ENCODE data around the gene CNTLN. TPM values are rescaled to one million over a fixed set of nuclear protein-coding genes. Genes with fewer than 3 reads are reported as not detected.
"Not testable (repeated sequence)": the region's sequence is repeated elsewhere in the genome, so short reads cannot be mapped to it uniquely, and the experiment has no call there.

CNTLN gene
- total RNA-seq, 1 experiment from 2014 or later: 15.0 TPM

DNA sequence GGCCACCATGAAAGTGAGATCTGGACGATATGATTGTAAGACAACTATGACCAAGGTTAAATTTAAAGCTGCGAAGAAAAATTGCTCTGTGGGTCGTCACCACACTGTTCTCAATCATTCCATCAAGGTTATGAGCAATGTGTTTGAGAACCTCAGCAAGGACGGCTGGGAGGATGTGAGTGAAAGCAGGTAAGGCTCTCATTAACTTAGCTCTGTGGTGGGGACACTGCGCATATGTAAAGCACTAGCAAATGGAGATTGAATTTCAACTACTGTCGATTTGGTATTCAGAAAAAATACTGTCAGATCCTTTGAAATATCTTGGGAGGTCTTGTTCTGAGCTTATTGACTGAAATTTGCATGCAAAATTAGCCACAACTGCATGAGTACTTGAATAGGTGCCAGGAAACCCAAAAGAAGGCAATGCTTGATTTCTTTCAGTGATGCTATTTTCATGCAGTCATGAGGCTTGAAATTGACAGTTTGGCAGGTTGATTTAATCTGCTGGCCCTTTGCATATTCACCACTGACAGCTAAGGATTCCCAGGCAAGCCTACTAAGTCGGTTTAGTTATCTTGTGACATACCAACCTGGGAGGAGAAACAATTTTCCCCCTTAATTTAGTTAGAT, 260.2 kb downstream of the CNTLN start:
- Histone ChIP-seq H3K9ac (ENCODE audit: extremely low read depth, insufficient read length, low read length) (no peak overlapping the region), H2AK5ac (ENCODE audit: insufficient read length, low read length) (no peak overlapping the region), H4K5ac (ENCODE audit: insufficient read length, low read depth, low read length) (peak overlapping the region; percentile 22), H4K8ac (replicated peaks; ENCODE audit: insufficient read length, low read depth, low read length) (no peak overlapping the region), H3K79me1 (ENCODE audit: insufficient read depth, low read depth, low read length, poor library complexity, severe bottlenecking) (no peaks in the 10 kb centered on the region), H2BK20ac (ENCODE audit: low read depth, low read length, poor library complexity, severe bottlenecking) (no peak overlapping the region), H3K4me1 (ENCODE audit: insufficient read depth, low read length) (peaks cover 12% of the 10 kb centered on the region; the same call in 1 of the 2 replicates), H3K23me2 (ENCODE audit: insufficient read length, low read depth, low read length, poor library complexity, severe bottlenecking) (no peaks in the 10 kb centered on the region), H3K4ac (ENCODE audit: low read depth, low read length) (no peak overlapping the region), H2AFZ (ENCODE audit: low read length) (no peak overlapping the region), H3K56ac (ENCODE audit: insufficient read length, low read depth, low read length) (no peak overlapping the region), H2BK15ac (ENCODE audit: low read depth, low read length) (no peak overlapping the region), H3K79me2 (ENCODE audit: insufficient read depth, low read length) (no peaks in the 10 kb centered on the region), H3K23ac (ENCODE audit: insufficient read length, low read depth, low read length) (no peak overlapping the region), H3K18ac (ENCODE audit: insufficient read length, low read depth, low read length) (no peak overlapping the region), H3T11ph (ENCODE audit: low read length) (no peak overlapping the region), H3K14ac (ENCODE audit: insufficient read depth, low read length) (no peak overlapping the region), H2BK120ac (ENCODE audit: low read depth, low read length, poor library complexity, severe bottlenecking) (no peak overlapping the region), H4K20me1 (ENCODE audit: control insufficient read depth, insufficient read depth, insufficient read length) (no peaks in the 10 kb centered on the region), H4K91ac (ENCODE audit: insufficient read length, low read depth, low read length) (no peak overlapping the region), H3K4me2 (ENCODE audit: insufficient read depth, insufficient read length, low read length) (peak overlapping the region; percentile 43), H3K9me3 (ENCODE audit: control insufficient read depth, low read depth, low read length) (no peaks in the 10 kb centered on the region), H2BK12ac (ENCODE audit: insufficient read length, low read depth, low read length) (no peak overlapping the region), H3K27me3 (ENCODE audit: insufficient read depth, low read length) (no peaks in the 10 kb centered on the region), H2BK5ac (ENCODE audit: insufficient read length, low read length) (no peak overlapping the region), H3K27ac (ENCODE audit: insufficient read length, low read depth, low read length) (peak overlapping the region; percentile 74)
- TF ChIP-seq, protein P1, sequence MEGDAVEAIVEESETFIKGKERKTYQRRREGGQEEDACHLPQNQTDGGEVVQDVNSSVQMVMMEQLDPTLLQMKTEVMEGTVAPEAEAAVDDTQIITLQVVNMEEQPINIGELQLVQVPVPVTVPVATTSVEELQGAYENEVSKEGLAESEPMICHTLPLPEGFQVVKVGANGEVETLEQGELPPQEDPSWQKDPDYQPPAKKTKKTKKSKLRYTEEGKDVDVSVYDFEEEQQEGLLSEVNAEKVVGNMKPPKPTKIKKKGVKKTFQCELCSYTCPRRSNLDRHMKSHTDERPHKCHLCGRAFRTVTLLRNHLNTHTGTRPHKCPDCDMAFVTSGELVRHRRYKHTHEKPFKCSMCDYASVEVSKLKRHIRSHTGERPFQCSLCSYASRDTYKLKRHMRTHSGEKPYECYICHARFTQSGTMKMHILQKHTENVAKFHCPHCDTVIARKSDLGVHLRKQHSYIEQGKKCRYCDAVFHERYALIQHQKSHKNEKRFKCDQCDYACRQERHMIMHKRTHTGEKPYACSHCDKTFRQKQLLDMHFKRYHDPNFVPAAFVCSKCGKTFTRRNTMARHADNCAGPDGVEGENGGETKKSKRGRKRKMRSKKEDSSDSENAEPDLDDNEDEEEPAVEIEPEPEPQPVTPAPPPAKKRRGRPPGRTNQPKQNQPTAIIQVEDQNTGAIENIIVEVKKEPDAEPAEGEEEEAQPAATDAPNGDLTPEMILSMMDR (conservative IDR thresholded peaks at IDR 0.05): no peak
- peak; percentile 40 for DNase-seq
- no peaks in the 10 kb centered on the region for H3K9me3 Mint-ChIP-seq
- no peaks in the 10 kb centered on the region for H3K27me3 Mint-ChIP-seq (ENCODE audit: low read depth)
- H3K4me3 Mint-ChIP-seq: no peak overlapping the region; a peak in 1 of 5 replicates
- peaks cover 0 to 2% (median 0%) of the 10 kb centered on the region in 3 experiments; a peak in 1 of 7 replicates for H3K36me3 Mint-ChIP-seq (ENCODE audit: insufficient read depth in 1 of 3, low read depth in 3 of 3)
- H3K27ac Mint-ChIP-seq: peak overlapping the region; percentile 16 to 78 (median 63); a peak in 6 of 7 replicates
- WGBS (ENCODE audit: extremely low coverage, insufficient read length, low lambda C conversion rate): no CpG with 5 or more reads among the region's 7 CpGs
- H3K4me1 Mint-ChIP-seq: peaks cover 55 to 56% of the 10 kb centered on the region in 2 experiments

DNA sequence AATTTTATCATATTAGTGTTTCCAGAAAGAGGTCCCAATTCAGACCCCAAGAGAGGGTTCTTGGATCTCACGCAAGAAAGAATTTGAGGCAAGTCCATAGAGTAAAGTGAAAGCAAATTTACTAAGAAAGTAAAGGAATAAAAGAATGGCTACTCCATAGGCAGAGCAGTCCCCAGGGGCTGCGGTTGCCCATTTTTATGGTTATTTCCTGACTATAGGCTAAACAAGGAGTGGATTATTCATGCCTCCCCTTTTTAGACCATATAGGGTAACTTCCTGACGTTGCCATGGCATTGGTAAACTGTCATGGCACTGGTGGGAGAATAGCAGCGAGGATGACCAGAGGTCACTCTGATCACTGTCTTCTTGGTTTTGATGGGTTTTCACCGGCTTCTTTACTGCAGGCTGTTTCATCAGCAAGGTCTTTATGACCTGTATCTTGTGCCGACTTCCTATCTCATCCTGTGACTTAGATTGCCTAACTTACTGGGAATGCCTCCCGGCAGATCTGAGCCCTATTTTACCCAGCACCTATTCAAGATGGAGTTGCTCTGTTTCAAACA, 262.4 kb downstream of the CNTLN start:
- peak overlapping the region in 1 of 2 experiments; percentile 47; a peak in 2 of 5 replicates for H3K4me3 Mint-ChIP-seq

More for the DNA sequence above, 262.4 kb downstream of the CNTLN start:
- not testable (repeated sequence) for H2BK5ac ChIP-seq (ENCODE audit: insufficient read length, low read length); H3K56ac ChIP-seq (ENCODE audit: insufficient read length, low read depth, low read length); H4K8ac ChIP-seq (replicated peaks; ENCODE audit: insufficient read length, low read depth, low read length); H2BK15ac ChIP-seq (ENCODE audit: low read depth, low read length); H3K36me3 Mint-ChIP-seq (ENCODE audit: insufficient read depth in 1 of 3, low read depth in 3 of 3); H3K79me1 ChIP-seq (ENCODE audit: insufficient read depth, low read depth, low read length, poor library complexity, severe bottlenecking); H3K9me3 Mint-ChIP-seq; H3K18ac ChIP-seq (ENCODE audit: insufficient read length, low read depth, low read length); H2BK20ac ChIP-seq (ENCODE audit: low read depth, low read length, poor library complexity, severe bottlenecking); H3K4me2 ChIP-seq (ENCODE audit: insufficient read depth, insufficient read length, low read length); H3K14ac ChIP-seq (ENCODE audit: insufficient read depth, low read length); H3K9ac ChIP-seq (ENCODE audit: extremely low read depth, insufficient read length, low read length); H4K91ac ChIP-seq (ENCODE audit: insufficient read length, low read depth, low read length); H3K23ac ChIP-seq (ENCODE audit: insufficient read length, low read depth, low read length); H4K5ac ChIP-seq (ENCODE audit: insufficient read length, low read depth, low read length); H3T11ph ChIP-seq (ENCODE audit: low read length); H2BK120ac ChIP-seq (ENCODE audit: low read depth, low read length, poor library complexity, severe bottlenecking); H3K27me3 ChIP-seq (ENCODE audit: insufficient read depth, low read length); H4K20me1 ChIP-seq (ENCODE audit: control insufficient read depth, insufficient read depth, insufficient read length); H3K23me2 ChIP-seq (ENCODE audit: insufficient read length, low read depth, low read length, poor library complexity, severe bottlenecking); H3K4ac ChIP-seq (ENCODE audit: low read depth, low read length); H2AK5ac ChIP-seq (ENCODE audit: insufficient read length, low read length); H3K27me3 Mint-ChIP-seq (ENCODE audit: low read depth); H3K79me2 ChIP-seq (ENCODE audit: insufficient read depth, low read length); H3K9me3 ChIP-seq (ENCODE audit: control insufficient read depth, low read depth, low read length); H2BK12ac ChIP-seq (ENCODE audit: insufficient read length, low read depth, low read length); H3K27ac ChIP-seq (ENCODE audit: insufficient read length, low read depth, low read length); H2AFZ ChIP-seq (ENCODE audit: low read length)
- peaks cover 12% of the 10 kb centered on the region; the same call in 1 of the 2 replicates for H3K4me1 ChIP-seq (ENCODE audit: insufficient read depth, low read length)
- DNase-seq: peak; percentile 49
- Mint-ChIP-seq H3K27ac (peak overlapping the region; percentile 22 to 97 (median 84); a peak in 5 of 7 replicates), H3K4me1 (peaks cover 59% of the 10 kb centered on the region in 2 experiments)
- WGBS (ENCODE audit: extremely low coverage, insufficient read length, low lambda C conversion rate): no CpG with 5 or more reads among the region's 7 CpGs
